ENCODE data around the gene RBM38.
A peak's percentile ranks its signal among the peaks of the same experiment; 100 is the strongest.
"Not testable (repeated sequence)": the region's sequence is repeated elsewhere in the genome, so short reads cannot be mapped to it uniquely, and the experiment has no call there.

Gene RBM38

DNA sequence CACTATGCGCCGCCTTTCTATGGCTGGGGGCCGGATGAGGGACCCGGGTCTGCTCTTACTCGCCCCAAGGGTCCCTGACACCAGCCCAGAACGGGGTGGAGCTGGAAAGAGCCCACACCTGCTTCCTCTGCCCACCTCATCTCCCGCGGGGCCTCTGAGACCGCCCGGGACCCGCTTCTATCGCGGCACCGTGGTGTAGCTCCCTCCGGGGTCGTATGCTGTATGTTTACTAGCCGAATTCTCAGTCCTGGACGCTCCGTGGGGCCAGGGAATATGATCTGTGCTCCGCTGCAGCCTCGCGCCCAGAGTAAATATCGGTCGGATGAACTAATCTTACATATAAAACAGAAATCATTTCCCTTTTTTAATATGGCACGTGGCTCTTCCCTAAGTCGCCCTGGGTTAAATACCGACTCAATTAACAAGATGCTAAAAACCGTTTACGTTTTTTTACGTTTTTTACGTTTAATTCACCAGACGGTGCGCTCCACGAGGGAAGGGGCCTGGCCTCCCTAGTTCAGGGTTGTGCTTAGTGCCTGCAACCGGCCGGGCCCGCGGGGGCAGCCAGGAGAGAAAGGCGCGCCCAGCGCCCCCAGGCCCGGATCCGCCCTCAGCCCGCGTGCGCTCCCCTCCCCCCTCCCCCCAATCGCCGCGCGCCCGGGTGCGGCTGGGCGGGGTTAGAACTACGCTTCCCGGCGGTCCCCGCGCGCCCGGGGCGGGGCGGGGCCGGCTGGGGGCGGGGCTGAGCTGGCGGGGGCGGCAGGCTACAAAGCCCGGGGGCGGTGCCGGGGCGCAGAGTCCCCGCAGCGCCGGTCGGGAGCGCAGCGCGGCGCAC, at the start of gene RBM38:
Gene RBM38, plus strand, starts transcription at position 793 of the 835 bp plus-strand sequence. CDS start 186 bp downstream, outside the sequence.
- DNase-seq (ENCODE audit: low read depth): no peak

DNA sequence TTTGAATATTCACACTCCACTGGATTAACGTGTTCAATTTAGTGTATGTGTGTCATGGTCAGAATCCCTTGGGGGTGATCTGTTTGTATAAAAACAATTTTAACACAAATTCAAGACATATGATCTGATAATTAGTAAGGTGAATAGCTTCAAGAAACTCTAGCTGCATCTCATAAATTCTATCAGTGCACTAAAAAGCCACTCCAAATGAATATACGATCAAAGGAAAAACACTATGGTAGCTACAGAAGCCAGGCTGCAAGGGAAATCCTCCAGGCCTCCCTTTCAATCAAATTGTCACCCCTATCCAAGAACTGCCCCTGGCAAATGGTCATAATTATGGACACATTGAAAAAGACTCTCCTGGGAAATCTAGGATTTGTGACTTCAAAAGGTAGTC, 49.5 kb upstream of the RBM38 start:
- DNase-seq (ENCODE audit: low read depth): no peak

DNA sequence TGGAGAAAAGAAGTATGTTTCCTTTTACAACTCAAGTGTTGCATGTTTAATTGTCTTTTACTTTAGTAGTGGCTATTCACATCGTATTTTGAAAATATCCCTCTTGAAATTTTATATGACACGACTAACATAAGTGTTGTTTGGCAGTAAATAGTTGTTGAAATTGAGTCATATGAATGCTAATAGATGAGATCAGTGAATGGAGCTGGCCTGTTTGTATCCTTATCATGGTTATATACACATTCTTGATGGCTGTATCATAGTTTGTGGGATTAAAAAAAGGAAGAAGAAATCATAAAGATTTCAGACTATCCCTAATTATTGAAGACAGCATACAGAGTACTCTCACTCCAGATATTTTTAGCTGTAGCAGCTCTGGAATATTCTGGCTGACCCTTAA, 48.4 kb upstream of the RBM38 start:
- no peak for DNase-seq (ENCODE audit: low read depth)

DNA sequence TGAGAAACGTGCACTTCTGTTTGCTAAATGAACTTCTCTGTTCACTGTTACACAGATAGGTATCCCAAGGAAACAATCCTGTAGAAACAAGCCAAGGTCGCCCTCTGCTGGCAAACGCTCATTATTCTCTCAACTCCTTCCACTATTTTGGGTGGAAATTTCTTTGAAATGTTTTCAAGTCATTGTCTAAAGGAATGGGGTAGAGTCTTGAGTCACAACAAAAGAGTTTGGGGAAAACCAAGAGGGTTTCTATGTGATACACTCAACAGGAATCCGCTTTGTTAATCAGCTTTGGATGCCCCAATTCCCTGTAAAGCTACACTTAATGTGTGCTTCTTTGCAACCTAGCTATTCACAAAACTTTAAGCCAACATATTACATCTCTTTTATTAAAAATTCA, 44.7 kb upstream of the RBM38 start:
- peak; percentile 68 for DNase-seq (ENCODE audit: low read depth)

DNA sequence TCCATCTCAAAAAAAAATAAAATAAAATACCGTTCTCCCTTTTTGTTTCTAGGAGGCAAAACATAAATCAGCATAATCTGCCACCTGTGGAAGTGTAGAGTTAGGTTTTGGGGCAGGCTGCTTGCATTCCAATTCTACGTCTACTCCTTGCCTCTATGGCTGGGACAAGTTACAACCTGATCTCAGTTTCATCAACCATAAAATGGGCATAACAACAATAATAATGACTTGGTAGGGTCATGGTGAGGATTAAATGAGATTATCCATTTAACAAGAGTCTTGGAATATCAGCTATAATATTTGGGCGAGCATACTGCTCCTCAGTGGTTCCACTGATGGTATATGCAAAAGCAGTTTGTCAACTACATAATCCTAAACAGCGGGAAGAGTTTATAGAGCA, 43.8 kb upstream of the RBM38 start:
- DNase-seq (ENCODE audit: low read depth): no peak

DNA sequence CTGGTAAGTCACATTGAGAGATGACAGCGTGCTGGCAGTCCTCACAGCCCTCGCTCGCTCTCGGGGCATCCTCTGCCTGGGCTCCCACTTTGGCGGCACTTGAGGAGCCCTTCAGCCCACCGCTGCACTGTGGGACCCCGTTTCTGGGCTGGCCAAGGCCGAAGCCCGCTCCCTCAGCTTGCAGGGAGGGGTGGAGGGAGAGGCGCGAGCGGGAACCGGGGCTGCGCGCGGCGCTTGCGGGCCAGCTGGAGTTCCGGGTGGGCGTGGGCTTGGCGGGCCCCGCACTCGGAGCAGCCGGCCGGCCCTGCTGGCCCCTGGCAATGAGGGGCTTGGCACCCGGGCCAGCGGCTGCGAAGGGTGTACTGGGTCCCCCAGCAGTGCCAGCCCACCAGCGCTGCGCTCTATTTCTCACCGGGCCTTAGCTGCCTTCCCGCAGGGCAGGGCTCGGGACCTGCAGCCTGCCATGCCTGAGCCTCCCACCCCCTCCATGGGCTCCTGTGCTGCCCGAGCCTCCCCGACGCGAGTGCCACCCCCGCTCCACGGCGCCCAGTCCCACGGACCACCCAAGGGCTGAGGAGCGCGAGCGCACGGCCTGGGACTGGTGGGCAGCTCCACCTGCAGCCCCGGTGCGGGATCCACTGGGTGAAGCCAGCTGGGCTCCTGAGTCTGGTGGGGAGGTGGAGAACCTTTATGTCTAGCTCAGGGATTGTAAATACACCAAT, 42.8 kb upstream of the RBM38 start:
- DNase-seq (ENCODE audit: low read depth): not testable (repeated sequence)

DNA sequence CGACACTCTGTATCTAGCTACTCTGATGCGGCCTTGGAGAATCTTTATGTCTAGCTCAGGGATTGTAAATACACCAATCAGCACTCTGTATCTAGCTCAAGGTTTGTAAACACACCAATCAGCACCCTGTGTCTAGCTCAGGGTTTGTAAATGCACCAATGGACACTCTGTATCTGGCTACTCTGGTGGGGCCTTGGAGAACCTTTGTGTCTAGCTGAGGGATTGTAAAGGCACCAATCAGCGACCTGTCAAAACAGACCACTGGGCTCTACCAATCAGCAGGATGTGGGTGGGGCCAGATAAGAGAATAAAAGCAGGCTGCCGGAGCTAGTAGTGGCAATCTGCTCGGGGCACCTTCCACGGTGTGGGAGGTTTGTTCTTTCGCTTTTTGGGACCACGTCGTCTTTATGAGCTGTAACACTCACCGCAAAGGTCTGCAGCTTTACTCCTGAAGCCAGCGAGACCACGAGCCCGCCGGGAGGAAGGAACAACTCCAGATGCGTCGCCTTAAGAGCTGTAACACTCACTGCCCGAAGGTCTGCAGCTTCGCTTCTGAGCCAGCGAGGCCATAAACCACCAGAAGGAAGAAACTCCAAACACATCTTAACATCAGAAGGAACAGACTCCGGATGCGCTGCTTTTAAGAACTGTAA, 42.1 kb upstream of the RBM38 start:
- not testable (repeated sequence) for DNase-seq (ENCODE audit: low read depth)

DNA sequence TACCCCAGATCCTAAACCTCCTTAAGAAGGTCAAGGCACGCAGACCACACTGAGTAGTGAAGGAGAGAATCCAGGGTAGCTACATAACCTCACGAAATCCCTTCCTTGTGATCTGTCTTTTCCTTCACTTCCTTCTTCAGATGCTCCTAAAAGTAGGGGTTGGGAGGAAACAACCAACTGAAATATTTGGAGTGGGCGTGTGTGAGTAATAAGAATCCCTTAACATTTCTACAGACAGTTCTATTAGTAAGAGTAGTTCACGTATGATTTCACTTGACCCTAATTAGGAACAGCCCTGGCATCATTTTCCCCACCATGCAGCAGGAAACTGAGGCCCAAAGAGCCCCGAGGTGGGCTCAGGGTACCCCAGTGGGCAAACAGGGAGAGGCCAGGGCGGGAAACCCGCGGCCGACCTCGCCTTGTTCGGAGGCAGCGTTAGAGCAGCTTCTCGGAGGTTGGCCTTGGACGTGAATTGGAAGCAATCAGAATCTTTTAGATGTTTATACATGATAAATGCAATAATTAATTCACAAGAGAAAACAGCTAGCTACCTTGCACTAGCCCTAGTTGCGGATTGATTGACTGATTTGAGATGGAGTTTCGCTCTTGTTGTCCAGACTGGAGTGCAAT, 41.0 kb upstream of the RBM38 start:
- DNase-seq (ENCODE audit: low read depth): no peak

DNA sequence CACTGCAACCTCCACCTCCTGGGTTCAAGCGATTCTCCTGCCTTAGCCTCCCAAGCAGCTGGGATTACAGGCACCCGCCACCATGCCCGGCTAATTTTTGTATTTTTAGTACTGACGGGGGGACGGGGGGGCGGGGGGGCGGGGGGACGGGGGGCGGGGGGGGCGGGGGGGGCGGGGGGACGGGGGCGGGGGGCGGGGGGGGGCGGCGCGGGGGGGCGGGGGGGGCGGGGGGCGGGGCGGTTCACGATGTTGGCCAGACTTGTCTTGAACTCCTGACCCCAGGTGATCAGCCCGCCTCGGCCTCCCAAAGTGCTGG, 40.5 kb upstream of the RBM38 start:
- not testable (repeated sequence) for DNase-seq (ENCODE audit: low read depth)

DNA sequence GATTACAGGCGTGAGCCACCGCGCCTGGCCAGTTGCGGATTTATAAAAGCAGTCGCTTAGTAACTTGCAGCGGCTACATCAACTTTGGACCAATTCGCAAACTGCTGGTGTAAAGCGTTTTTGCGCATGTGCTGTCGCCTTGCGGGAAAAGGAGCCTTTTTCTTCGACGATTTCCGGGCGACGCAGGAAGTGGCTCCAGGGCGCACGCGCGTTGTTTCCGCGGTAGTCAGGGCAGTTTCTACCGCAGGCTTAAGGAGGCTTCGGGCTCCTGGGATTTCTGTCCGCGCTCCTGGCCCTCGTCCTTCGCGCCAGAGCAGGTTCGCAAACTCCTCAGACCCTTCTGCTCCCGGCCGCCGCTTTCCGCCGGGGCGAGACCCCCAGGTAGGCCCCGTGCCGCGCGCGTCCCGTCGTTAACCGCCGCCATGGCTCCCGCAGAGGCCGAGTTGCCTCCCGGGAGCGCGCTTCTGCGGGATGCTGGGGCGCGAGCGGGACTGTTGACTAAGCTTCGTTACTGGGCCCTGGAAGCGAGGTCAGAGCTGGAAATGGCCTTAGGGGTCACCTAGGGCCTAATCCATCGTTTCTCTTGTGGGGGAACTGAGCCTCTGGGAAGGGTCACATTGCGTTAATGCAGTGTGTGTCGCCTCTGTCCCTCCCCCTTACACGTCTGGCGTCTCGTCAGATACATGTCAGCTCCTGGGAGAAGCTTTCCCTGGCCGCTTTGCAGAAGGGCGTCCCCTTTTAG, 40.0 kb upstream of the RBM38 start, which contains the start of gene RAE1:
Gene RAE1, plus strand, starts transcription at position 214 of the 742 bp plus-strand sequence. CDS start 2,784 bp downstream, outside the sequence.
- peak; percentile 65 for DNase-seq (ENCODE audit: low read depth)

DNA sequence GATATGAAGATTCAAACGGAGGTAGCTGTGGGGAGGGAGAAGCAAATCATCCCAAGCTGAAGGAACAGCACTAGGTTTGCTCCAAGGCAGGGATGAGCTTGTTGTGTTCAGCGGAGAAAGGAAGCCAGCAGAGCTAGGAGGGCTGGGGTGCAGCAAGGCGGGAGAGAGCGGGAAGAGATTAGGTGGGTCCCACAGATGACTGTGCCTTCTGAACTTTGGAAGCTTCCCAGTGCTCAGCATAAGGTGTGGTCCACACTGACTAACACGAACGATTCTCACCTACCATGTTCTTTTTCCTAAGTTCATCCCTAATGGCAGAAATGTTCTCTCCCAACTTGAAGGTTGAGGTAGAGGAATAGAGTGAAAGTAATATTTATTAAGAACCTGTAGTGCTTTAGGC, 38.9 kb upstream of the RBM38 start:
- DNase-seq (ENCODE audit: low read depth): no peak

DNA sequence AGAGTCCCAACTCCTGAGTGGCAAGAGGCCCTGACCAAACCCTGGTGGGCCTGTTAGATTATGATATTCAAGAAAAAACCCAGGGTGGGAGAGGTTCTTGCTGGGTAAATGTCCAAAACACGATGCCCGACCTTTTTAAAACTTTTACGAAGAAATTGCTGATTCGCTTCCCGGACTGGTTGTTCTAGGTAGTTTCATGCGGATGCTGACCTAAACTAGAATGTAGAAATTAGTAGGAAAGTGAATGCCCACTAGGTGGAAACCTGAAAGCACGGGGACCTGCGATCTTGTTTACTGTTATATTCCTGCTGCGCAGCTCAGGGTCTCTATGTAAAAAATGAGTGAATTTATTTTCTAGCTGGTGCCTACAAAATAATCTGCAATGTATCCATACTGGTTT, 37.8 kb upstream of the RBM38 start:
- no peak for DNase-seq (ENCODE audit: low read depth)

DNA sequence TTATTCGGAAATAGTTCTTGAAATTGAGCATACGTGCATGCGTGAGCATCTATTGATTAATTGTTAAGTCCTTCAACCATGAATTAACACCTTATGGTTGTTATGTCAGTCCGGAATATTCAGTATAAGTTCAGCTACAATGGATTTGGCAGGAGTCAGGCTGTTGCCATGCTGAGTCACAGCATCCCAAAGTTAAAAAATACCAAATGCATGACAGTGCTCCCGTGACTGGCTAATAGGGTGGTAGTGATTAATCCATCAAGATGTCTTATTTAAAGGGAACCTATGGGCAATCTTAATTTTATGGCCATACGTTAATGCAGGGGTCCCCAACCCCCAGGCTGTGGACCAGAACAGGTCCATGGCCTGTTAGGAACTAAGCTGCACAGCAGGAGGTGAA, 29.7 kb upstream of the RBM38 start:
- DNase-seq (ENCODE audit: low read depth): peak; percentile 63

DNA sequence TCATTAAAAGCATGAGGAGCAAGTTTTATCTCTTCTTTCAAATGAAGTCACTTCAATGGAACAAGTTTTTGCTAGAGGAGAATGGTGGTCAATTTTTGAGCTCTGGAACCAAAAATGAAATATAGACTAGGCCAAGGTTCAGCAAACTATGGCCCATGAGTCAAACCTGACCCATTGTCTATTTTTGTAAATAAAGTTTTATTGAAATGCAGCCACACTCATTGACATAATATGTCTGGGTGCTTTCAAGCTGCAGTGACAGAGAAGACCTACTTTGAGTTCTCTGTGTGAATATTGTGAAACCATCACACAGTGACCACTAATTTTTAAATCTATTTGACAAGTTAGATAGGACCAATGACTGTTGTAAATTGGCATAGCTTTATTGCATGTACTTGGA, 26.7 kb upstream of the RBM38 start:
- no peak for DNase-seq (ENCODE audit: low read depth)

DNA sequence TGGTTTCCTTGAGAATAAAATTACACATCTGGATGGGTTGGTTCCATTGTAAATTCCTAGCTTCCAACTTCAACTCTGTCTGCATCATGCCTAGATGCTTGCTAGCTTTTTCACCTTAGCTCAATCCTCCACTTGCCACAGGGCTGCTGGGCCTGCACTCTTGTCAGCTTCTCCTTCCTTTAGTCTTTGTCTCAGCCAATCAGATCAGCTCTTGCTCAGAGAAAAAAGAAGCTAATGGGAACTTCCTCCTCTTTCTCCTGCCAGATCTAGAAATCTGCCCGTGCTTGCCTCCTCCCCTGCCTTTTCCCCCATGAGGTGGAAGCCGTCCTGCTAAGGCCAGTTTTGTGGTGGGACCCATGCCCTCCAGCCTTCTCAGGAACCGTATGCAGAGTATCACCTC, 21.6 kb upstream of the RBM38 start:
- DNase-seq (ENCODE audit: low read depth): no peak

DNA sequence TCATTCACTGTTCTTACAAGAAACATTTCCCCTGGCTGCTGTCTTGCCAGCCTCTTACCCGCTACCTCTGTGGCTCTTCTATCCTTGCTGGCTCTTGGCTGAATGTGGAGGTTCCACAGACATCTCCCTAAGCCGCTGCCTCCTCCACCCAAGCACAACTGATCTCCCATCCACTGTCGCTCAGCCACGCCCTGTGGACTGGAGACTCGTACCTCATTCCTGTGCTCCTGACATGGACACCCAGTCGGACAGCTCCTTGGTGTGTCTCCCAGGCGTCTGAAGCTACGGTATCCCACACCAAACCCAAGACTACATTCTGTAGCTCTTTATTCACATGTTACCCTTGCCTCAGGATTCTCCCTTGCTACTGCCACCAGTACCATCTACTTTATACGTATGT, 20.9 kb upstream of the RBM38 start:
- no peak for DNase-seq (ENCODE audit: low read depth)

DNA sequence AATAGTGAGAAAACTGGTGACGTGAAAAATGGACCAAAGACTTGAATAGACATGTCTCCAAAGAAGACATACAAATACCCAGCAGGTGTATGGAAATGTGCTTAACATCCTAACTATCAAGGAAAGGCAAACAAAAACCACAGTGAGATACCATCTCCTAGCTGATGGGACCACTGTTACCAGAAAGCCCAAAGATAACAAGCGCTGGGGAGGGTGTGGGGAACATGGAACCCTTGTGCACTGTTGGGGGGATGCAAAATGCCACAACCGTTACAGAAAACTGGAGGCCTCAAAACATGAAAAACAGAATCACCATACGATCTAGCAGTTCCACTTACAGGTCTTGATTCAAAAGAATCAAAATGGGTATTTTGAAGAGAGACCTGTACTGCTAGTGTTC, 19.8 kb upstream of the RBM38 start:
- no peak for DNase-seq (ENCODE audit: low read depth)

DNA sequence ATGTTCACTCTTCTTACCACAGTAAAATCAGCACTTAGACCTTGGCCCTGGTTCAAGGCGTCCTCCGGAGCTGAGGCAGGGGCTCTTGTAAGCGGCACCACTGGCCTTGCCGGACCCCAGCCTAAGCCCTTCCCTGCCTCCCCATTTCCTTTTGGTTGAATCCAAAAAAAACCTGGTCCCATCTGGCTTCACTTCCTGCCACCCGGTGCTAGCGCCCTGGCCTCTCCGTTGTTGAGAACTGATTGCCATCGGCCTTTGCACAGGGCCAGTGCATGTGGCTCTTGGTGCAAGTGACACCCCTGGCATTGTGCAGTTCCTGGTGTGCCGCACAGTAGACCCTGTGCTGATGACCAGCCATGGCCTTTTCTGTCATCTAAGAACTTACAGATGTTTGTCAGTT, 19.0 kb upstream of the RBM38 start:
- no peak for DNase-seq (ENCODE audit: low read depth)

DNA sequence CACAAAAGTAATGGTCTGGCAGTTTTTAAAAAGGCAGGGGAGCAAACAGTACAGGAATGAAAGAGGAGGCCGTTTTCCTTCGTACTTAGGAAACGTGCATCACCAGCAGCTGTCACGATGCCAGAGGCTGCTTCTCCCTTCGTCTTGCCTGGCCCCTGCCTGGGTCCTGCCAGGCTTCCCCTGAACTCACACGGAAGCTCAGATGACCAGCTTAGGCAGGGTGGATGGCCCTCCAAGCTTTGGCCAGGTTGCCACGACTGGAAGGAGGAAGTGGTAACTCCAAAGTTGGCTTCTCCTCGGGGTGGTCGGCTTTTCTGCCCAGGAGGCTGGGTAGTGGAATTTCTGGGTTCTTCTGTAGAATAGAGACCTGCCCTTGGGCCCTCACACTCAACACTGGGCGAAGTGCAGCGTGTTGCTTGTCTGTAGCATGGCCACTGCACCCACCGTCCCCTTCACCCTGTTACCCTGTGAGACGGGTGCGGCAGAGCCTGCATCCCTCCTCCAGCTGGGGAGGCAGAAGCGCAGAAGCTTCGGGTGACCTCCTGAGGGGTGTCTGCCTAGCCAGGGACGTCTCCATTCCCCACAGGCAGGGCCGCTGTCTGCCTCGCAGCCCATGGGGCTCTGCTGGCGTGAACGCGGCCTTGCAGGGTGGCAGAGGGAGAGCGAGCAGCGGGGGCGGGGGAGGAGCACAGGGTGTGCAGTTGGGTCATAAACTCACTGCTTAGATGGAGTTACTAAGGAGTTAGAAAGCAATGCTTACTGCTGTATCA, 18.4 kb upstream of the RBM38 start:
- no peak for DNase-seq (ENCODE audit: low read depth)

DNA sequence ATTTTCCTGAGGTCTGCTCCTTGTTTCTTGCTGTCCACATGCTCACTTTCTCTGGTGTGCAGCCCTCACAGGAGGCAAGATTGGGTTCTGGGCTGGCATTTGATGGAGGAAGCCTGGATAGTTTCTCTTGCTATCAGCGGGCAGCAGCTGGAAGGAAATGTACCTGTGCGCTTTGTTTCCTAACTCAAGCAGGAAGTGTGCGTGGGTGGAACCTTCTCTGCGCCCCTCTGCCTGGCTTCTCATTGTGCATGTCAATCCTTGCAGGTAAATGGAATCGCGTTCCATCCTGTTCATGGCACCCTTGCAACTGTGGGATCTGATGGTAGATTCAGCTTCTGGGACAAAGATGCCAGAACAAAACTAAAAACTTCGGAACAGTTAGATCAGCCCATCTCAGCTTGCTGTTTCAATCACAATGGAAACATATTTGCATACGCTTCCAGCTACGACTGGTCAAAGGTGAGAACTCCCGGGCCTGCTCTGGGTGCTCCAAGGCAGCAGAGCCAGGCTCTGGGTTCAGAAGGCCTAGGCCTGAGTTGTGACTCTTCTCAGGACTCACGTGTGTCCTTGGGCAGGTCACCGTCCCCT, 16.8 kb upstream of the RBM38 start:
- no peak for DNase-seq (ENCODE audit: low read depth)
